PC-3 (cell line): ENCODE measurements around the gene CFP. TPM values are rescaled to one million over a fixed set of nuclear protein-coding genes. Genes with fewer than 3 reads are reported as not detected.

Experiments
- ATAC-seq: fragments of 200-7000 bp; cut with Tn5 transposase; 2 replicates; pipeline ENCODE4 v1.9.1; 2020; ENCODE audit warnings: mild to moderate bottlenecking, moderate library complexity
- BruUV-seq: library from RNA; stranded (reverse); fragments of 400-500 nt; replicated peaks from 2 replicates; lab custom pipeline; 2021; lab: Mats Ljungman, UMichigan
- CTCF ChIA-PET: fragments of 300-600 bp; sonication (Branson Sonifier 250); formaldehyde crosslinking; loops from one replicate; lab custom pipeline; 2022; ENCODE audit warnings: antibody characterized with exemption; lab: Charles Lee
- POLR2A ChIA-PET: fragments of 300-600 bp; sonication (Branson Sonifier 250); formaldehyde crosslinking; loops from one replicate; lab custom pipeline; 2022; ENCODE audit warnings: antibody characterized with exemption; ENCODE audit not compliant: unreplicated experiment; lab: Charles Lee
- DNase-seq: peaks from one replicate; pipeline ENCODE4 v3.0.0-alpha.2; 2015
- H2AFZ ChIP-seq: fragments of 300-600 bp; sonication (generic); 2 replicates; pipeline ENCODE4 v1.6.0; 2016; ENCODE audit warnings: antibody characterized with exemption, low read length
- H3F3A ChIP-seq: fragments of 300-600 bp; sonication (generic); one replicate; pipeline ENCODE4 v1.6.0; 2017; ENCODE audit warnings: antibody characterized with exemption, low read length, control low read depth, mild to moderate bottlenecking; ENCODE audit not compliant: unreplicated experiment
- H3K27ac ChIP-seq: fragments of 300-600 bp; sonication (generic); 2 replicates; pipeline ENCODE4 v1.5.1; 2016; ENCODE audit warnings: mild to moderate bottlenecking, low read length
- H3K27me3 ChIP-seq: fragments of 300-600 bp; sonication (generic); 2 replicates; pipeline ENCODE4 v1.6.1; 2016; ENCODE audit warnings: low read length, mixed read lengths
- H3K36me3 ChIP-seq: fragments of 300-600 bp; sonication (generic); 2 replicates; pipeline ENCODE4 v1.6.1; 2016; ENCODE audit warnings: low read depth, mixed run types, low read length, mixed read lengths
- H3K4me1 ChIP-seq: fragments of 300-600 bp; sonication (generic); 2 replicates; pipeline ENCODE4 v1.5.1; 2016; ENCODE audit warnings: low read length; ENCODE audit not compliant: insufficient read depth
- H3K4me2 ChIP-seq: fragments of 300-600 bp; sonication (generic); 2 replicates; pipeline ENCODE4 v1.6.0; 2016; ENCODE audit warnings: low read length
- H3K4me3 ChIP-seq: fragments of 300-600 bp; sonication (generic); 2 replicates; pipeline ENCODE4 v1.5.1; 2016; ENCODE audit warnings: mild to moderate bottlenecking, low read length, mixed read lengths
- H3K79me2 ChIP-seq: fragments of 300-600 bp; sonication (generic); 2 replicates; pipeline ENCODE4 v1.6.1; 2017; ENCODE audit warnings: low read length, mixed read lengths
- H3K9ac ChIP-seq: fragments of 300-600 bp; sonication (generic); 2 replicates; pipeline ENCODE4 v1.6.0; 2016; ENCODE audit warnings: mild to moderate bottlenecking, low read length
- H3K9me2 ChIP-seq: fragments of 300-600 bp; sonication (generic); replicated peaks from 2 replicates; pipeline ENCODE4 v1.6.1; 2016; ENCODE audit warnings: mixed run types, low read length, mixed read lengths
- H3K9me3 ChIP-seq: fragments of 300-600 bp; sonication (generic); 2 replicates; pipeline ENCODE4 v1.6.1; 2016; ENCODE audit warnings: low read length, mixed read lengths
- H4K20me1 ChIP-seq: fragments of 300-600 bp; sonication (generic); 2 replicates; pipeline ENCODE4 v1.6.1; 2016; ENCODE audit warnings: low read length, mixed read lengths
- CTCF ChIP-seq: fragments of 300-600 bp; sonication (generic); conservative IDR thresholded peaks from 2 replicates; pipeline ENCODE4 v1.5.1; 2017; ENCODE audit warnings: antibody characterized with exemption, low read depth, mild to moderate bottlenecking, low read length
- EZH2 ChIP-seq: fragments of 300-600 bp; sonication (generic); IDR thresholded peaks from one replicate; pipeline ENCODE4 v1.6.1; 2017; ENCODE audit warnings: antibody characterized with exemption, mild to moderate bottlenecking, low read length; ENCODE audit not compliant: unreplicated experiment
- EZH2phosphoT487 ChIP-seq: fragments of 300-600 bp; sonication (generic); IDR thresholded peaks from 2 replicates; pipeline ENCODE4 v1.6.1; 2018; ENCODE audit warnings: mild to moderate bottlenecking, antibody characterized with exemption, low read length, borderline replicate concordance
- intact Hi-C: fragments of 100-400 bp; cut with micrococcal nuclease; formaldehyde crosslinking; loops from 2 replicates; pipeline ENCODE4 v1.9.0; 2023
- total RNA-seq: library from RNA; depleted of rRNA; stranded (reverse); fragments of >200 nt; gene quantifications from 2 replicates; pipeline ENCODE4 v1.2.3, GENCODE V29; 2014

Gene CFP
- total RNA-seq, 1 experiment from 2014 or later: 1.9 TPM

GRCh38 chrX:47634871-47635575 is 5.3 kb upstream of the CFP start:
- no peak overlapping the region for H3K4me2 ChIP-seq
- ATAC-seq (no peak), DNase-seq (no peak)
- peaks cover 17% of the 10 kb centered on the region for H3K36me3 ChIP-seq
- no peak overlapping the region for H2AFZ ChIP-seq
- ChIA-PET CTCF (no interaction called here), POLR2A (no interaction called here)
- TF ChIP-seq EZH2: no peak
- TF ChIP-seq CTCF: no peak
- TF ChIP-seq EZH2phosphoT487: no peak
- no peaks in the 10 kb centered on the region for H3K9me3 ChIP-seq
- H4K20me1 ChIP-seq: no peaks in the 10 kb centered on the region
- intact Hi-C loops: no loop called here
- H3K27ac ChIP-seq: no peak overlapping the region
- no peaks in the 10 kb centered on the region for H3K9me2 ChIP-seq
- H3K79me2 ChIP-seq: no peaks in the 10 kb centered on the region
- H3K9ac ChIP-seq: no peak overlapping the region
- no peak overlapping the region for H3K4me3 ChIP-seq
- no peaks in the 10 kb centered on the region for H3K27me3 ChIP-seq
- no TSS peak for BruUV-seq
- H3K4me1 ChIP-seq: no peaks in the 10 kb centered on the region
- H3F3A ChIP-seq: no peaks in the 10 kb centered on the region

- Histone ChIP-seq H3K27ac (no peak overlapping the region), H3K36me3 (peaks cover 11% of the 10 kb centered on the region; the same call in 1 of the 2 replicates), H3K9me3 (no peaks in the 10 kb centered on the region), H3K4me1 (no peaks in the 10 kb centered on the region), H3K79me2 (no peaks in the 10 kb centered on the region), H3K4me2 (no peak overlapping the region), H3K27me3 (no peaks in the 10 kb centered on the region), H4K20me1 (no peaks in the 10 kb centered on the region), H3K9ac (no peak overlapping the region), H2AFZ (no peak overlapping the region), H3F3A (no peaks in the 10 kb centered on the region), H3K4me3 (no peak overlapping the region), H3K9me2 (no peaks in the 10 kb centered on the region)
- ATAC-seq (no peak), DNase-seq (no peak)
- CTCF ChIA-PET: no interaction called here
- BruUV-seq: no TSS peak
- intact Hi-C loops: no loop called here
- TF ChIP-seq CTCF (no peak), EZH2 (no peak), EZH2phosphoT487 (no peak)
- POLR2A ChIA-PET: no interaction called here
Measured at GRCh38 chrX:47633689-47634590, 4.2 kb upstream of the CFP start.
